ENCODE results near the gene CPEB4. TPM values are rescaled to one million over a fixed set of nuclear protein-coding genes. Genes with fewer than 3 reads are reported as not detected.

The CPEB4 gene
- total and polyA plus RNA-seq, 2 of the 4 experiments (the other 2 are of a cell fraction): 7.8 to 22.6 TPM

GRCh38 chr5:173895401-173896165, 7.4 kb downstream of the CPEB4 start:
- no peak for TF ChIP-seq MAFK (IDR thresholded peaks at IDR 0.05; ENCODE audit: low read depth, low read length)
- TF ChIP-seq RFX5 (IDR thresholded peaks at IDR 0.05; ENCODE audit: low read depth, low read length): no peak
- TF ChIP-seq MXI1 (IDR thresholded peaks at IDR 0.05; ENCODE audit: borderline replicate concordance, low read depth, low read length): no peak
- peaks cover 3 to 32% of the 10 kb centered on the region in 2 experiments for H3K79me1 ChIP-seq (ENCODE audit: low read depth in 1 of 2, low read length in 2 of 2)
- H2BK15ac ChIP-seq (ENCODE audit: low read depth, low read length): no peak overlapping the region
- no peak overlapping the region for H3K18ac ChIP-seq (ENCODE audit: low read depth, low read length)
- POLR2A ChIA-PET (ENCODE audit: unreplicated experiment): no interaction called here
- H2BK5ac ChIP-seq (ENCODE audit: low read depth, low read length, poor library complexity, severe bottlenecking): no peak overlapping the region
- H2BK120ac ChIP-seq (ENCODE audit: low read depth, low read length): no peak overlapping the region
- CTCF ChIA-PET: no interaction called here
- H2AFZ ChIP-seq (replicated peaks; ENCODE audit: low read length, poor library complexity): no peak overlapping the region
- H4K5ac ChIP-seq (ENCODE audit: low read depth, low read length): no peak overlapping the region
- WGBS, 2 experiments (ENCODE audit: extremely low coverage in 2 of 2, insufficient read length in 1 of 2): no CpG with 5 or more reads among the region's 5 CpGs
- DNase-seq (no peak), ATAC-seq (ENCODE audit: low read depth) (no peak)
- no peak overlapping the region for H3K9ac ChIP-seq (ENCODE audit: low read depth, low read length)
- H4K8ac ChIP-seq (ENCODE audit: low read depth in 2 of 2, low read length in 2 of 2): no peak overlapping the region
- no peak overlapping the region for H3K23ac ChIP-seq (ENCODE audit: low read depth, low read length)
- in situ Hi-C loops (cut with MboI; ENCODE audit: low sequenced_read_pairs): no loop called here
- dilution Hi-C loops (cut with HindIII; ENCODE audit: low sequenced_read_pairs, unreplicated experiment): no loop called here
- no peak overlapping the region for H3K14ac ChIP-seq (replicated peaks; ENCODE audit: low read depth, low read length)
- no peaks in the 10 kb centered on the region for H3K9me1 ChIP-seq (ENCODE audit: insufficient read depth, low read length)
- H3K4me2 ChIP-seq (ENCODE audit: low read depth, low read length): no peak overlapping the region
- no peak overlapping the region for H2BK20ac ChIP-seq (ENCODE audit: low read depth, low read length)
- peaks cover 3% of the 10 kb centered on the region; the same call in 1 of the 2 replicates for H4K20me1 ChIP-seq (ENCODE audit: insufficient read depth, low read length)
- no TSS peak for BruUV-seq (replicated peaks)
- H3K4me3 ChIP-seq (ENCODE audit: insufficient read depth, low read depth, low read length): no peak overlapping the region
- no peaks in the 10 kb centered on the region for H3K36me3 ChIP-seq (ENCODE audit: control insufficient read depth, insufficient read depth, low read length)
- no peak overlapping the region for H4K91ac ChIP-seq (ENCODE audit: insufficient read depth, low read depth, low read length)
- no peak overlapping the region for H3K27ac ChIP-seq (ENCODE audit: insufficient read depth, low read length)
- H3K4ac ChIP-seq (ENCODE audit: low read depth, low read length): no peak overlapping the region
- H2AK9ac ChIP-seq (replicated peaks; ENCODE audit: low read depth, low read length, poor library complexity): no peak overlapping the region
- H3K4me1 ChIP-seq (ENCODE audit: control insufficient read depth, insufficient read depth, low read length): peaks cover 2% of the 10 kb centered on the region
- H3K27me3 ChIP-seq (ENCODE audit: control insufficient read depth, insufficient read depth, low read length): no peaks in the 10 kb centered on the region
- no peak overlapping the region for H3K56ac ChIP-seq (ENCODE audit: extremely low read depth, insufficient read depth, low read length)
- no peaks in the 10 kb centered on the region for H3K9me3 ChIP-seq (ENCODE audit: control insufficient read depth, insufficient read depth, low read length)
- no peak overlapping the region for H2AK5ac ChIP-seq (ENCODE audit: low read depth, low read length)
- intact Hi-C loops (cut with micrococcal nuclease): no loop called here

Measured in IMR-90 (cell line).